Loucy (cell line): ENCODE data around the gene MDM4.

ENCODE experiments used
- H2AFZ ChIP-seq: fragments of 200-600 bp; sonication (generic); 2 replicates; pipeline ENCODE4 v1.6.0; 2016; ENCODE audit warnings: antibody characterized with exemption, mild to moderate bottlenecking, low read length, moderate library complexity
- H3F3A ChIP-seq: fragments of 200-600 bp; 2 replicates; pipeline ENCODE4 v1.6.0; 2016; ENCODE audit warnings: antibody characterized with exemption, low read depth, mild to moderate bottlenecking
- H3K27me3 ChIP-seq: fragments of 200-600 bp; sonication (generic); 2 replicates; pipeline ENCODE4 v1.6.1; 2014; ENCODE audit warnings: low read length, mild to moderate bottlenecking; ENCODE audit not compliant: insufficient read depth, poor library complexity, severe bottlenecking
- H3K36me3 ChIP-seq: fragments of 200-600 bp; sonication (generic); 2 replicates; pipeline ENCODE4 v1.6.1; 2016; ENCODE audit warnings: low read length; ENCODE audit not compliant: insufficient read depth
- H3K4me1 ChIP-seq: fragments of 200-600 bp; sonication (generic); 2 replicates; pipeline ENCODE4 v1.5.1; 2014; ENCODE audit warnings: low read length, mild to moderate bottlenecking; ENCODE audit not compliant: insufficient read depth, poor library complexity, severe bottlenecking
- H3K4me2 ChIP-seq: fragments of 200-600 bp; sonication (generic); 2 replicates; pipeline ENCODE4 v1.6.0; 2014; ENCODE audit warnings: antibody characterized with exemption, low read length, low read depth, mild to moderate bottlenecking; ENCODE audit not compliant: poor library complexity, severe bottlenecking
- H3K4me3 ChIP-seq: fragments of 200-600 bp; sonication (generic); 2 replicates; pipeline ENCODE4 v1.5.1; 2014; ENCODE audit warnings: low read length, mild to moderate bottlenecking, mixed read lengths; ENCODE audit not compliant: poor library complexity, severe bottlenecking
- H3K79me2 ChIP-seq: fragments of 200-600 bp; sonication (generic); 2 replicates; pipeline ENCODE4 v1.6.1; 2014; ENCODE audit warnings: low read length; ENCODE audit not compliant: insufficient read depth
- H3K9ac ChIP-seq: fragments of 200-600 bp; sonication (generic); 2 replicates; pipeline ENCODE4 v1.6.0; 2014; ENCODE audit warnings: mild to moderate bottlenecking, low read depth, low read length, moderate library complexity; ENCODE audit not compliant: poor library complexity, severe bottlenecking
- H3K9me2 ChIP-seq: fragments of 200-600 bp; sonication (generic); replicated peaks from 2 replicates; pipeline ENCODE4 v1.6.1; 2016; ENCODE audit warnings: low read depth, low read length, mixed read lengths
- H3K9me3 ChIP-seq: fragments of 200-600 bp; sonication (generic); 2 replicates; pipeline ENCODE4 v1.6.1; 2014; ENCODE audit warnings: mild to moderate bottlenecking, antibody characterized with exemption, low read length, low read depth; ENCODE audit not compliant: insufficient read depth
- H4K20me1 ChIP-seq: fragments of 200-600 bp; sonication (generic); 2 replicates; pipeline ENCODE4 v1.6.0; 2014; ENCODE audit warnings: antibody characterized with exemption, low read length, mild to moderate bottlenecking; ENCODE audit not compliant: insufficient read depth, poor library complexity, severe bottlenecking
- EZH2phosphoT487 ChIP-seq: fragments of 200-600 bp; IDR thresholded peaks from 2 replicates; pipeline ENCODE4 v1.6.1; 2018; ENCODE audit warnings: antibody characterized with exemption, mild to moderate bottlenecking, moderate library complexity, borderline replicate concordance
- TF ChIP-seq, protein P1 (sequence below): fragments of 200-600 bp; sonication (generic); conservative IDR thresholded peaks from 2 replicates; pipeline ENCODE4 v1.5.1; 2014; ENCODE audit warnings: mild to moderate bottlenecking, antibody characterized with exemption, low read length

The MDM4 gene

DNA sequence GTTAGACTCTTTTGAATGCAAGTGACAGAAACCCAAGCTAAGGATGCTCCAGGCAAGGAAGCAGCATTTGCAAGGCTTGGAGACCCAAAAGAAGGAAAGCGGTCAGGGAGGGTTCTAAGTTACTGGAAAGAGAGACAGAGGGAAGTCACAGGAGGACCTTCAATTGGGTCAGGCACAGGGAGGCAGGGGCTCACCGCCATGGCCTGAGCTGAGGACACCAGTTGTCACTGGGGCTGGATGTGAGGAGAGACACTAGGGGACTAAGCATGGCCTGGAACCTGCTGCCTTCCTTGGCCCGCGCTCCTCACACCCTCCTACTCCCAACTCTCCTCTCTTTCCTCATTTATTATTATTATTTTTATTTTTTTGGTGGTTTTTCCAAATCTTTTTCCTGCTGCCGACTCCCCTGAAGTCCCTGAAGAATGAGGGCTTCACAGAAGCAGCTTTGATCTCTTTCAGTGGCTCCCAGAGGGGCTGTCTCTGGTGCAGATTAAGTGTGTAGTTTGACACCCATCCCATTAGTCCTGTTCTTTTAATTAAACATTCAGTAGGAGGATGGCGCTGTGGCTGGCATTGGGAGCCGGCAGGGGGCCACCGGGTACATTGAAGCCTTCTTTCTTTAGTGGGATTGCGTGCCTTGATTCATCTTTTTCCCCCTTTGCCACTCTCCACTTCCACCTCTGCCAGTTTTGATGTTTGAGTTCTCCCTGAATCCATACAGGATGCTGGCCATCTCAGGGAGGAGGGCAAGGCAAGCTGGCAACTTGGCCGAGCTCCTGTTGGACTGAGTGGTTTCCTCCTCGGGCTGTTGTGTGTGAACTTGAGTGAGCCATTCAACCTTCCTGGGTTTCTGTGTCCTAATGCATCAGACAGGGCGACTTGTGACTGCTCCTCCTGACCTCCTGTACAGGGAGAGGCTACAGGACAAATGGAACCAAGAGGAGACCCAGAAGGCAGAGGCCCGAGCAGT is 59.3 kb downstream of the MDM4 start:
- Histone ChIP-seq H4K20me1 (no peaks in the 10 kb centered on the region), H3K27me3 (no peaks in the 10 kb centered on the region), H3F3A (no peaks in the 10 kb centered on the region), H3K4me2 (no peak overlapping the region), H3K79me2 (no peaks in the 10 kb centered on the region), H3K36me3 (no peaks in the 10 kb centered on the region), H3K4me1 (no peaks in the 10 kb centered on the region), H2AFZ (no peak overlapping the region), H3K9me2 (no peaks in the 10 kb centered on the region), H3K9ac (no peak overlapping the region), H3K4me3 (no peak overlapping the region), H3K9me3 (no peaks in the 10 kb centered on the region)
- TF ChIP-seq, protein P1, sequence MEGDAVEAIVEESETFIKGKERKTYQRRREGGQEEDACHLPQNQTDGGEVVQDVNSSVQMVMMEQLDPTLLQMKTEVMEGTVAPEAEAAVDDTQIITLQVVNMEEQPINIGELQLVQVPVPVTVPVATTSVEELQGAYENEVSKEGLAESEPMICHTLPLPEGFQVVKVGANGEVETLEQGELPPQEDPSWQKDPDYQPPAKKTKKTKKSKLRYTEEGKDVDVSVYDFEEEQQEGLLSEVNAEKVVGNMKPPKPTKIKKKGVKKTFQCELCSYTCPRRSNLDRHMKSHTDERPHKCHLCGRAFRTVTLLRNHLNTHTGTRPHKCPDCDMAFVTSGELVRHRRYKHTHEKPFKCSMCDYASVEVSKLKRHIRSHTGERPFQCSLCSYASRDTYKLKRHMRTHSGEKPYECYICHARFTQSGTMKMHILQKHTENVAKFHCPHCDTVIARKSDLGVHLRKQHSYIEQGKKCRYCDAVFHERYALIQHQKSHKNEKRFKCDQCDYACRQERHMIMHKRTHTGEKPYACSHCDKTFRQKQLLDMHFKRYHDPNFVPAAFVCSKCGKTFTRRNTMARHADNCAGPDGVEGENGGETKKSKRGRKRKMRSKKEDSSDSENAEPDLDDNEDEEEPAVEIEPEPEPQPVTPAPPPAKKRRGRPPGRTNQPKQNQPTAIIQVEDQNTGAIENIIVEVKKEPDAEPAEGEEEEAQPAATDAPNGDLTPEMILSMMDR: no peak

DNA sequence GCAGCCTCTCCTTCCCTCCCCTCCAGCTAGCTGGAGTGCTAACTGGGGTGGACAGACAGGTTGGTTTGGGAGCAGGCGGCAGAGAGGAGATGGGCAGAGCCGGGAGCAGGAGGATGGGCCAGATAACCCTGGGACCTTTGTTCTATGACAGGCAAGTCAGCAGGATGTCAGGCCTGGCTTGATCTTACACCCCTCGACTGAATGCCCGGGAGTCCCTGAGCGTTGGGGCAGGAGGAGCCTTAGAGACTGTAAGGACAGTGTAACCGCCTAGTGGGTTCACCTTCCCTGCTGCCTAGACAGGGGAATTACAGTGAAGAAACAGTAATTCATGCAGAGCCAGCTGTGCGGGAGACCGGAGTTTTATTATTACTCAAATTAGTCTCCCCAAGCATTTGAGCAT is 60.2 kb downstream of the MDM4 start:
- H3K4me3 ChIP-seq: no peak overlapping the region
- TF ChIP-seq, protein P1: no peak
- no peak for TF ChIP-seq EZH2phosphoT487
- H3K9me2 ChIP-seq: no peaks in the 10 kb centered on the region
- H3K27me3 ChIP-seq: no peaks in the 10 kb centered on the region
- H3K9me3 ChIP-seq: no peaks in the 10 kb centered on the region
- no peak overlapping the region for H2AFZ ChIP-seq
- H3K4me1 ChIP-seq: no peaks in the 10 kb centered on the region
- H4K20me1 ChIP-seq: no peaks in the 10 kb centered on the region
- H3K79me2 ChIP-seq: no peaks in the 10 kb centered on the region
- no peak overlapping the region for H3K4me2 ChIP-seq
- no peak overlapping the region for H3K9ac ChIP-seq
- no peaks in the 10 kb centered on the region for H3F3A ChIP-seq
- H3K36me3 ChIP-seq: no peaks in the 10 kb centered on the region

DNA sequence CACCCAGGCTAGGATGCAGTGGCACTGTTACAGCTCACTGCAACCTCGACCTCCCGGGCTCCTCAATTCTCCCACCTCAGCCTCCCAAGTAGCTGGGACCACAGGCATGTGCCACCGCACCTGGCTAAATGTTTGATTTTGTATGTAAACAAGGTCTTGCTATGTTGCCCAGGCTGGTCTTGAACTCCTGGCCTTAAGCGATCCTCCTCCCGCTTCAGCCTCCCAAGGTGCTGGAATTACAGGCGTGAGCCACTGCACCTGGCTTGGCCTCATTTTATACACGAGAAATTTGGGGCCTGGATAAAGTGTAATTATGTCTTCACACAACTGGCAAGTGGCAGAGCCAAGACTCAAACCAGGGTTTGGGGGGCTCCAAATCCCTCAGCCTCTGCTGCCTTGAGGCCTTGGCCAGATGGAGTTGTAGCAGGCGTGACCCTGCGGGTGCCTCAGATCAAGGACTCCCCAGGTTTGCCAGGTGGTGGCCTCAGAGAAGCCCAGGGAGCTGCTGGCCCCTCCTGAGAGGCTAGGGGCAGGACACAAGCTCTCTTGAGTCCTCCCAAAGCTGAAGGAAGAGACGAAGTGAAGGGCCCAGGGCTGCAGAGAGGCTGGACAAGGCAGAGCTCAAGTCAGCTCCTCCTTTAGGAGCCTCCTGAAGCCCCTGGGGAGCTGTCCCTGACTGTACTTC is 61.7 kb downstream of the MDM4 start:
- Histone ChIP-seq H3K27me3 (no peaks in the 10 kb centered on the region), H3K9me3 (no peaks in the 10 kb centered on the region), H3K4me2 (no peak overlapping the region), H3F3A (no peaks in the 10 kb centered on the region), H3K9ac (no peak overlapping the region), H2AFZ (no peak overlapping the region), H3K4me3 (no peak overlapping the region), H4K20me1 (no peaks in the 10 kb centered on the region), H3K79me2 (no peaks in the 10 kb centered on the region), H3K4me1 (no peaks in the 10 kb centered on the region), H3K36me3 (no peaks in the 10 kb centered on the region), H3K9me2 (no peaks in the 10 kb centered on the region)
- no peak for TF ChIP-seq EZH2phosphoT487
- TF ChIP-seq, protein P1: no peak
